ENCODE data around the gene PLD4.

The PLD4 gene

GRCh38 chr14:104929268-104930230 lies 4.9 kb downstream of the PLD4 start:
- DNase-seq: no peak

GRCh38 chr14:104930526-104931303 lies 6.0 kb downstream of the PLD4 start:
- no peak for DNase-seq

- DNase-seq: no peak
These were observed 6.7 kb downstream of the PLD4 start for GRCh38 chr14:104931304-104931770.

- no peak for DNase-seq
These were observed 7.3 kb downstream of the PLD4 start for GRCh38 chr14:104931771-104932675.

- DNase-seq: peak; percentile 56
These were observed 8.3 kb downstream of the PLD4 start for GRCh38 chr14:104932676-104933631.

- no peak for DNase-seq
These were observed 9.4 kb downstream of the PLD4 start for GRCh38 chr14:104933746-104934733.

GRCh38 chr14:104935026-104935650 lies 10.5 kb downstream of the PLD4 start:
- DNase-seq: no peak

GRCh38 chr14:104935955-104936354 lies 11.3 kb downstream of the PLD4 start:
- no peak for DNase-seq

- no peak for DNase-seq
These were observed 11.9 kb downstream of the PLD4 start for GRCh38 chr14:104936361-104937155.

GRCh38 chr14:104937161-104937560 lies 12.5 kb downstream of the PLD4 start:
- no peak for DNase-seq

GRCh38 chr14:104937694-104938365 lies 13.2 kb downstream of the PLD4 start:
- DNase-seq: no peak

- DNase-seq: no peak
These were observed 13.8 kb downstream of the PLD4 start for GRCh38 chr14:104938436-104938835.

- DNase-seq: no peak
These were observed 14.3 kb downstream of the PLD4 start for GRCh38 chr14:104938960-104939359.

GRCh38 chr14:104939666-104940410 lies 15.2 kb downstream of the PLD4 start:
- no peak for DNase-seq

- no peak for DNase-seq
These were observed 16.0 kb downstream of the PLD4 start for GRCh38 chr14:104940526-104941150.

GRCh38 chr14:104941508-104942365 lies 17.1 kb downstream of the PLD4 start:
- DNase-seq: no peak
